ENCODE results near the gene VAV1. TPM values are rescaled to one million over a fixed set of nuclear protein-coding genes. Genes with fewer than 3 reads are reported as not detected.

VAV1 gene
- total and polyA plus RNA-seq, 2 of the 8 experiments (the other 6 are each of a cell fraction or from before 2014, with no cell fraction given) = 0.21 to 0.22 TPM

- no peak overlapping the region for H3K9ac ChIP-seq (replicated peaks in 1 of 4; ENCODE audit: extremely low read depth in 1 of 4, low read depth in 3 of 4, low read length in 3 of 4)
- POLR2A ChIA-PET (ENCODE audit: partially characterized antibody) = no interaction called here
- no peak overlapping the region for H2BK15ac ChIP-seq (ENCODE audit: low read length)
- H2BK5ac ChIP-seq (ENCODE audit: low read depth, low read length) = no peak overlapping the region
- no peak overlapping the region for H3K23ac ChIP-seq (ENCODE audit: insufficient read length)
- H4K5ac ChIP-seq (ENCODE audit: insufficient read length, low read depth, low read length) = no peak overlapping the region
- no peak overlapping the region for H2BK20ac ChIP-seq (ENCODE audit: low read length)
- H3K4me1 ChIP-seq (replicated peaks in 1 of 4; ENCODE audit: control insufficient read depth in 3 of 4, insufficient read depth in 4 of 4, low read length in 3 of 4) = no peaks in the 10 kb centered on the region
- no peaks in the 10 kb centered on the region for H3K36me3 ChIP-seq (ENCODE audit: control insufficient read depth in 2 of 4, insufficient read depth in 4 of 4, low read length in 3 of 4)
- H3K79me1 ChIP-seq (ENCODE audit: low read depth, low read length) = no peaks in the 10 kb centered on the region
- no peak overlapping the region for H3K14ac ChIP-seq (ENCODE audit: insufficient read length)
- peaks cover 47 to 75% of the 10 kb centered on the region in 2 experiments for H3K9me3 ChIP-seq (ENCODE audit: insufficient read depth in 2 of 2, low read depth in 1 of 2, low read length in 1 of 2)
- no peak overlapping the region for H3K18ac ChIP-seq (ENCODE audit: extremely low read depth, low read length)
- 83% methylated on average over 4 of the region's 4 CpGs; no CpG with 5 or more reads in 1 of the 2 experiments for WGBS, 2 experiments (ENCODE audit: extremely low coverage in 1 of 2, insufficient coverage in 1 of 2, insufficient read length in 1 of 2, insufficient replicate concordance in 2 of 2, low coverage in 1 of 2, low lambda C conversion rate in 2 of 2, missing lambda C conversion rate in 1 of 2)
- no peak overlapping the region for H2BK12ac ChIP-seq (ENCODE audit: low read depth, low read length)
- no peak overlapping the region for H2AK5ac ChIP-seq (ENCODE audit: low read depth, low read length)
- H3K27me3 ChIP-seq (replicated peaks in 1 of 4; ENCODE audit: control insufficient read depth in 3 of 4, extremely low read depth in 1 of 4, insufficient read depth in 3 of 4, low read length in 3 of 4) = no peaks in the 10 kb centered on the region
- no peak overlapping the region for H3K4ac ChIP-seq (replicated peaks; ENCODE audit: insufficient read length, low read depth, low read length)
- no peak overlapping the region for H2BK120ac ChIP-seq (replicated peaks; ENCODE audit: low read depth, low read length)
- H4K91ac ChIP-seq (replicated peaks; ENCODE audit: insufficient read length, low read length) = no peak overlapping the region
- no peak overlapping the region for H3K27ac ChIP-seq (ENCODE audit: low read depth, low read length)
- H4K8ac ChIP-seq (ENCODE audit: extremely low read depth, insufficient read depth, low read length) = no peak overlapping the region
- CTCF ChIA-PET (ENCODE audit: partially characterized antibody) = no interaction called here
- DNase-seq (ENCODE audit: low read depth in 1 of 2, low spot score in 2 of 2) (no peak), FAIRE-seq (no peak)
- H3K4me3 ChIP-seq (ENCODE audit: extremely low read depth in 1 of 4, insufficient read depth in 2 of 4, low read depth in 3 of 4, low read length in 4 of 4) = no peak overlapping the region
- no peaks in the 10 kb centered on the region for H3K79me2 ChIP-seq (ENCODE audit: control insufficient read depth in 1 of 2, insufficient read depth in 2 of 2, low read length in 2 of 2)
- no peak overlapping the region for H3K56ac ChIP-seq (replicated peaks; ENCODE audit: insufficient read length, low read depth, low read length)
- H2AFZ ChIP-seq (ENCODE audit: low read length) = no peak overlapping the region
- no peaks in the 10 kb centered on the region for H3K23me2 ChIP-seq (ENCODE audit: low read depth, low read length)
- no peaks in the 10 kb centered on the region for H4K20me1 ChIP-seq (replicated peaks in 1 of 2; ENCODE audit: control insufficient read depth in 1 of 2, insufficient read depth in 2 of 2, low read length in 2 of 2)
- H3K4me2 ChIP-seq (ENCODE audit: insufficient read depth in 1 of 2, low read depth in 2 of 2, low read length in 2 of 2) = no peak overlapping the region
- no peak for TF ChIP-seq HDAC2 (IDR thresholded peaks at IDR 0.05; ENCODE audit: borderline replicate concordance in 1 of 2, low read depth in 2 of 2, low read length in 2 of 2)
- no peak for TF ChIP-seq GABPA (IDR thresholded peaks at IDR 0.05; ENCODE audit: borderline replicate concordance, insufficient read depth, low read length)
- TF ChIP-seq CHD1 (IDR thresholded peaks at IDR 0.05; ENCODE audit: low read depth, low read length) = no peak
- no peak for TF ChIP-seq MAFK (IDR thresholded peaks at IDR 0.05; ENCODE audit: low read depth, low read length)
- no peak for TF ChIP-seq RAD21 (IDR thresholded peaks at IDR 0.05 in 1 of 2, conservative IDR thresholded peaks at IDR 0.05 in 1 of 2; ENCODE audit: low read depth in 2 of 2, low read length in 2 of 2)
- no peak for TF ChIP-seq TCF12 (IDR thresholded peaks at IDR 0.05; ENCODE audit: low read depth, low read length)
- no peak for TF ChIP-seq SP2 (IDR thresholded peaks at IDR 0.05; ENCODE audit: low read length)
- TF ChIP-seq TAF1 (IDR thresholded peaks at IDR 0.05; ENCODE audit: low read depth, low read length) = no peak
- TF ChIP-seq SRF (IDR thresholded peaks at IDR 0.05; ENCODE audit: low read depth, low read length) = no peak
- TF ChIP-seq SIRT6 (IDR thresholded peaks at IDR 0.05; ENCODE audit: low read length) = no peak
- TF ChIP-seq MAX (IDR thresholded peaks at IDR 0.05) = no peak
- TF ChIP-seq FOSL1 (IDR thresholded peaks at IDR 0.05; ENCODE audit: insufficient read depth, low read depth, low read length) = no peak
- TF ChIP-seq GTF2F1 (IDR thresholded peaks at IDR 0.05; ENCODE audit: borderline replicate concordance, low read depth, low read length) = no peak
- TF ChIP-seq CBX5 (IDR thresholded peaks at IDR 0.05; ENCODE audit: low read depth, low read length) = no peak
- no peak for TF ChIP-seq TBP (IDR thresholded peaks at IDR 0.05; ENCODE audit: low read depth, low read length)
Observed at GRCh38 chr19:6820237-6820636, 47.7 kb downstream of the VAV1 start.

All from H1 (cell line).